Activated T-cell treated with anti-CD3 and anti-CD28 coated beads, Interleukin-2, amount 50 U/mL, for 4 hours (primary cell): Measurements from ENCODE around the gene DAPK1. TPM values are rescaled to one million over a fixed set of nuclear protein-coding genes. Genes with fewer than 3 reads are reported as not detected.

Source experiments
- ATAC-seq, 2 donors: fragments of 200-7000 bp; cut with Tn5 transposase; one replicate each; pipeline ENCODE4 v1.10.0; 2021
- DNase-seq: peaks from one replicate; pipeline ENCODE4 v3.0.0-alpha.2; 2020
- H3K27me3 Mint-ChIP-seq: one replicate; pipeline ENCODE4 v1.8.0; 2021; ENCODE audit warnings: low read depth, mixed read lengths
- H3K36me3 Mint-ChIP-seq: one replicate; pipeline ENCODE4 v1.8.0; 2022; ENCODE audit warnings: mixed read lengths; ENCODE audit not compliant: insufficient read depth
- H3K4me1 Mint-ChIP-seq: one replicate; pipeline ENCODE4 v1.8.0; 2021; ENCODE audit warnings: low read depth, mixed read lengths
- H3K4me3 Mint-ChIP-seq: one replicate; pipeline ENCODE4 v1.8.0; 2021; ENCODE audit warnings: mild to moderate bottlenecking, moderate library complexity, mixed read lengths
- H3K9me3 Mint-ChIP-seq: one replicate; pipeline ENCODE4 v1.8.0; 2021; ENCODE audit warnings: mixed read lengths
- total RNA-seq, 3 donors: library from RNA; stranded (reverse); gene quantifications; one replicate each; pipeline ENCODE4 v1.2.1, GENCODE V29; 2021

DAPK1 gene
- total RNA-seq, 3 donors from 2014 or later, result 2.7 to 4.2 (median 4.0) TPM

DNA sequence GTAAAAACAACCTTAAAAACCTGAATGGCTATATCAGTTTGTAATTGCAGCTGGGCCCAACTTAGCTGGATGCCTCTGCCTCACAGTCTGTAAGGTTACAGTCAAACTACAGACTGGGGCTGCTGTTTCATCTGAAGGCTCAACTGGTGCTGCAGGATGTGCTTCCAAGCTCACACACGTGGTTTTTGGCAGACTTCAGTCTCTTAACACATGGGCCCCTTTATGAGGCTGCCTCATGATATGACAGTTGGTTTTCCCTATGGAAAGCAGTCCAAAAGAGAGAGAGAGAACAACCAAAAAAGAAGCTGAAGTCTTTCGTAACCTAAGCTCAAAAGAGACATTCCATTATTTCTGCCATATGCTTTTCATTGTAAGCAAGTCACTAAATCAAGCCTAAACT is 255.6 kb downstream of the DAPK1 start:
- Mint-ChIP-seq H3K4me3 (no peak overlapping the region), H3K4me1 (no peaks in the 10 kb centered on the region), H3K27me3 (peaks cover 7% of the 10 kb centered on the region), H3K9me3 (peaks cover 7% of the 10 kb centered on the region), H3K36me3 (no peaks in the 10 kb centered on the region)
- ATAC-seq (no peak), DNase-seq (no peak)

Other genes with a start within 250 kb of the DAPK1 start
- gene CTSL, start 228.3 kb downstream of the DAPK1 start, total RNA-seq, result 10 to 100 TPM; 10.9 to 14.4 (median 13.2) TPM